MM.1S (cell line): Measurements from ENCODE around the gene NUP35.

ENCODE experiments used
- DNase-seq: peaks from one replicate; pipeline ENCODE4 v3.0.0-alpha.2; 2015
- H2AFZ ChIP-seq: fragments of 300-600 bp; sonication (generic); 2 replicates; pipeline ENCODE4 v1.6.0; 2016; ENCODE audit warnings: antibody characterized with exemption, low read length
- H3F3A ChIP-seq: fragments of 300-600 bp; sonication (generic); 2 replicates; pipeline ENCODE4 v1.6.1; 2016; ENCODE audit warnings: mild to moderate bottlenecking, antibody characterized with exemption, low read length, moderate library complexity, mixed read lengths; ENCODE audit not compliant: insufficient read depth
- H3K27ac ChIP-seq: fragments of 300-600 bp; sonication (generic); 2 replicates; pipeline ENCODE4 v1.5.1; 2016; ENCODE audit warnings: mild to moderate bottlenecking, low read length
- H3K27me3 ChIP-seq: fragments of 300-600 bp; sonication (generic); replicated peaks from 2 replicates; pipeline ENCODE4 v1.6.0; 2016; ENCODE audit warnings: low read length; ENCODE audit not compliant: insufficient read depth
- H3K36me3 ChIP-seq: fragments of 300-600 bp; sonication (generic); replicated peaks from 2 replicates; pipeline ENCODE4 v1.6.1; 2016; ENCODE audit warnings: mild to moderate bottlenecking, low read length, mixed read lengths; ENCODE audit not compliant: insufficient read depth
- H3K4me1 ChIP-seq: fragments of 300-600 bp; sonication (generic); 2 replicates; pipeline ENCODE4 v1.6.1; 2016; ENCODE audit warnings: low read length, mixed read lengths
- H3K4me2 ChIP-seq: fragments of 300-600 bp; sonication (generic); 2 replicates; pipeline ENCODE4 v1.6.0; 2016; ENCODE audit warnings: low read depth, low read length
- H3K4me3 ChIP-seq: fragments of 300-600 bp; sonication (generic); 2 replicates; pipeline ENCODE4 v1.5.1; 2016; ENCODE audit warnings: low read length, mixed read lengths
- H3K79me2 ChIP-seq: fragments of 300-600 bp; sonication (generic); 2 replicates; pipeline ENCODE4 v1.6.1; 2016; ENCODE audit warnings: mixed run types, low read length, mixed read lengths
- H3K9ac ChIP-seq: fragments of 300-600 bp; sonication (generic); 2 replicates; pipeline ENCODE4 v1.6.1; 2016; ENCODE audit warnings: low read length, mixed read lengths
- H3K9me2 ChIP-seq: fragments of 300-600 bp; sonication (generic); replicated peaks from 2 replicates; pipeline ENCODE4 v1.6.1; 2016; ENCODE audit warnings: mild to moderate bottlenecking, low read length, mixed read lengths; ENCODE audit not compliant: insufficient read depth
- H3K9me3 ChIP-seq: fragments of 300-600 bp; sonication (generic); replicated peaks from 2 replicates; pipeline ENCODE4 v1.6.1; 2016; ENCODE audit warnings: mild to moderate bottlenecking, low read length, mixed read lengths; ENCODE audit not compliant: insufficient read depth
- H4K20me1 ChIP-seq: fragments of 300-600 bp; sonication (generic); 2 replicates; pipeline ENCODE4 v1.6.1; 2016; ENCODE audit warnings: mild to moderate bottlenecking, low read length, moderate library complexity, mixed read lengths; ENCODE audit not compliant: insufficient read depth
- CTCF ChIP-seq: fragments of 300-600 bp; sonication (generic); IDR thresholded peaks from 2 replicates; pipeline ENCODE4 v1.5.1; 2016; ENCODE audit warnings: antibody characterized with exemption, low read length, mixed read lengths
- EZH2 ChIP-seq: fragments of 300-600 bp; sonication (generic); optimal IDR thresholded peaks from 2 replicates; pipeline ENCODE3; 2017; ENCODE audit warnings: low read depth, mild to moderate bottlenecking, antibody characterized with exemption, low read length, mixed read lengths
- EZH2phosphoT487 ChIP-seq: fragments of 300-600 bp; sonication (generic); IDR thresholded peaks from 2 replicates; pipeline ENCODE4 v1.6.1; 2018; ENCODE audit warnings: antibody characterized with exemption, low read length

The NUP35 gene

GRCh38 chr2:183089192-183089851 is 34.9 kb upstream of the NUP35 start:
- Histone ChIP-seq H3F3A (no peaks in the 10 kb centered on the region), H2AFZ (no peak overlapping the region), H3K4me1 (no peaks in the 10 kb centered on the region), H3K4me3 (no peak overlapping the region), H4K20me1 (no peaks in the 10 kb centered on the region), H3K9ac (no peak overlapping the region), H3K4me2 (no peak overlapping the region), H3K36me3 (no peaks in the 10 kb centered on the region), H3K27me3 (no peaks in the 10 kb centered on the region), H3K79me2 (no peaks in the 10 kb centered on the region), H3K27ac (no peak overlapping the region), H3K9me2 (no peaks in the 10 kb centered on the region), H3K9me3 (no peaks in the 10 kb centered on the region)
- TF ChIP-seq EZH2phosphoT487 (no peak), CTCF (no peak), EZH2 (no peak)
- no peak for DNase-seq

- H3K27ac ChIP-seq, result no peak overlapping the region
- H3K27me3 ChIP-seq, result no peaks in the 10 kb centered on the region
- no peak for TF ChIP-seq CTCF
- no peak for TF ChIP-seq EZH2phosphoT487
- no peak for TF ChIP-seq EZH2
- no peaks in the 10 kb centered on the region for H3K79me2 ChIP-seq
- DNase-seq, result no peak
- H3K36me3 ChIP-seq, result no peaks in the 10 kb centered on the region
- H4K20me1 ChIP-seq, result no peaks in the 10 kb centered on the region
- H3F3A ChIP-seq, result no peaks in the 10 kb centered on the region
- no peak overlapping the region for H3K4me2 ChIP-seq
- no peaks in the 10 kb centered on the region for H3K9me3 ChIP-seq
- H3K9me2 ChIP-seq, result no peaks in the 10 kb centered on the region
- H3K9ac ChIP-seq, result no peak overlapping the region
- no peaks in the 10 kb centered on the region for H3K4me1 ChIP-seq
- no peak overlapping the region for H3K4me3 ChIP-seq
- no peak overlapping the region for H2AFZ ChIP-seq
These were observed 32.8 kb upstream of the NUP35 start for GRCh38 chr2:183091318-183091953.

GRCh38 chr2:183091954-183092345 is 32.3 kb upstream of the NUP35 start:
- Histone ChIP-seq H2AFZ (no peak overlapping the region), H3K4me2 (no peak overlapping the region), H3K4me1 (no peaks in the 10 kb centered on the region), H3K4me3 (no peak overlapping the region), H4K20me1 (no peaks in the 10 kb centered on the region), H3K9me3 (no peaks in the 10 kb centered on the region), H3K27ac (no peak overlapping the region), H3K79me2 (no peaks in the 10 kb centered on the region), H3K9ac (no peak overlapping the region), H3K36me3 (no peaks in the 10 kb centered on the region), H3K27me3 (no peaks in the 10 kb centered on the region), H3F3A (no peaks in the 10 kb centered on the region), H3K9me2 (no peaks in the 10 kb centered on the region)
- TF ChIP-seq CTCF (no peak), EZH2 (no peak), EZH2phosphoT487 (no peak)
- DNase-seq, result no peak
